ENCODE data around the gene PCDHGA8. TPM values are rescaled to one million over a fixed set of nuclear protein-coding genes. Genes with fewer than 3 reads are reported as not detected.
"Not testable (repeated sequence)": the region's sequence is repeated elsewhere in the genome, so short reads cannot be mapped to it uniquely, and the experiment has no call there.

The PCDHGA8 gene
- total RNA-seq, 1 donor from 2014 or later: 1.5 TPM

- H3K4me3 ChIP-seq: no peak overlapping the region
These were observed 35.5 kb downstream of the PCDHGA8 start for GRCh38 chr5:141427783-141428426.

DNA sequence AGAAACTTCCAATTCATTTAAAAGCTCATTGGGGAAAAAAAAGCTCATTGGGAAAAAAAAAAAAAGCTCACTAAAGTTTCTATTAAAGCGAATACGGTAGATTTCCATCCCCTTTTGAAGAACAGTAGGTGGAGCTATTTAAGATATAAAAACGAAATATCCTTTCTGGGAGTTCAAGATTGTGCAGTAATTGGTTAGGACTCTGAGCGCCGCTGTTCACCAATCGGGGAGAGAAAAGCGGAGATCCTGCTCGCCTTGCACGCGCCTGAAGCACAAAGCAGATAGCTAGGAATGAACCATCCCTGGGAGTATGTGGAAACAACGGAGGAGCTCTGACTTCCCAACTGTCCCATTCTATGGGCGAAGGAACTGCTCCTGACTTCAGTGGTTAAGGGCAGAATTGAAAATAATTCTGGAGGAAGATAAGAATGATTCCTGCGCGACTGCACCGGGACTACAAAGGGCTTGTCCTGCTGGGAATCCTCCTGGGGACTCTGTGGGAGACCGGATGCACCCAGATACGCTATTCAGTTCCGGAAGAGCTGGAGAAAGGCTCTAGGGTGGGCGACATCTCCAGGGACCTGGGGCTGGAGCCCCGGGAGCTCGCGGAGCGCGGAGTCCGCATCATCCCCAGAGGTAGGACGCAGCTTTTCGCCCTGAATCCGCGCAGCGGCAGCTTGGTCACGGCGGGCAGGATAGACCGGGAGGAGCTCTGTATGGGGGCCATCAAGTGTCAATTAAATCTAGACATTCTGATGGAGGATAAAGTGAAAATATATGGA is 38.1 kb downstream of the PCDHGA8 start, which contains the start of gene PCDHGA12:
Gene PCDHGA12, plus strand, starts transcription at position 176 of the 782 bp plus-strand sequence. Its CDS starts 253 bp downstream, at position 429.
- TF ChIP-seq, protein P1, sequence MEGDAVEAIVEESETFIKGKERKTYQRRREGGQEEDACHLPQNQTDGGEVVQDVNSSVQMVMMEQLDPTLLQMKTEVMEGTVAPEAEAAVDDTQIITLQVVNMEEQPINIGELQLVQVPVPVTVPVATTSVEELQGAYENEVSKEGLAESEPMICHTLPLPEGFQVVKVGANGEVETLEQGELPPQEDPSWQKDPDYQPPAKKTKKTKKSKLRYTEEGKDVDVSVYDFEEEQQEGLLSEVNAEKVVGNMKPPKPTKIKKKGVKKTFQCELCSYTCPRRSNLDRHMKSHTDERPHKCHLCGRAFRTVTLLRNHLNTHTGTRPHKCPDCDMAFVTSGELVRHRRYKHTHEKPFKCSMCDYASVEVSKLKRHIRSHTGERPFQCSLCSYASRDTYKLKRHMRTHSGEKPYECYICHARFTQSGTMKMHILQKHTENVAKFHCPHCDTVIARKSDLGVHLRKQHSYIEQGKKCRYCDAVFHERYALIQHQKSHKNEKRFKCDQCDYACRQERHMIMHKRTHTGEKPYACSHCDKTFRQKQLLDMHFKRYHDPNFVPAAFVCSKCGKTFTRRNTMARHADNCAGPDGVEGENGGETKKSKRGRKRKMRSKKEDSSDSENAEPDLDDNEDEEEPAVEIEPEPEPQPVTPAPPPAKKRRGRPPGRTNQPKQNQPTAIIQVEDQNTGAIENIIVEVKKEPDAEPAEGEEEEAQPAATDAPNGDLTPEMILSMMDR (IDR thresholded peaks at IDR 0.05): peak; percentile 35
- Histone ChIP-seq H3K36me3 (no peaks in the 10 kb centered on the region), H3K4me3 (peak within 1 kb of the TSS; percentile 28), H3K9me3 (peaks cover 85% of the 10 kb centered on the region), H3K27ac (no peak within 1 kb of the TSS), H3K4me1 (no peaks in the 10 kb centered on the region), H3K27me3 (ENCODE audit: low read depth) (peaks cover 11% of the 10 kb centered on the region)
- DNase-seq (no peak), ATAC-seq (peak; percentile 35 to 78)
- intact Hi-C loops (cut with DNase I): no loop called here

More at GRCh38 chr5:141427783-141428426, 35.5 kb downstream of the PCDHGA8 start:
- Histone ChIP-seq H3K27ac (no peak overlapping the region), H3K9me3 (peaks cover 91% of the 10 kb centered on the region), H3K36me3 (no peaks in the 10 kb centered on the region), H3K27me3 (ENCODE audit: low read depth) (peaks cover 11% of the 10 kb centered on the region), H3K4me1 (no peaks in the 10 kb centered on the region)
- ATAC-seq (no peak), DNase-seq (no peak)
- TF ChIP-seq, protein P1 (IDR thresholded peaks at IDR 0.05): no peak
- intact Hi-C loops (cut with DNase I): no loop called here

DNA sequence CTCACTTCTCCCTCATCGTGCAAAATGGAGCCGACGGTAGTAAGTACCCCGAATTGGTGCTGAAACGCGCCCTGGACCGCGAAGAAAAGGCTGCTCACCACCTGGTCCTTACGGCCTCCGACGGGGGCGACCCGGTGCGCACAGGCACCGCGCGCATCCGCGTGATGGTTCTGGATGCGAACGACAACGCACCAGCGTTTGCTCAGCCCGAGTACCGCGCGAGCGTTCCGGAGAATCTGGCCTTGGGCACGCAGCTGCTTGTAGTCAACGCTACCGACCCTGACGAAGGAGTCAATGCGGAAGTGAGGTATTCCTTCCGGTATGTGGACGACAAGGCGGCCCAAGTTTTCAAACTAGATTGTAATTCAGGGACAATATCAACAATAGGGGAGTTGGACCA is 38.9 kb downstream of the PCDHGA8 start:
- intact Hi-C loops (cut with DNase I): no loop called here
- peak in 1 of 2 donors; percentile 42 for ATAC-seq
- H3K4me1 ChIP-seq: no peaks in the 10 kb centered on the region
- no peak for DNase-seq
- no peaks in the 10 kb centered on the region for H3K36me3 ChIP-seq
- TF ChIP-seq, protein P1 (IDR thresholded peaks at IDR 0.05): no peak
- peaks cover 11% of the 10 kb centered on the region for H3K27me3 ChIP-seq (ENCODE audit: low read depth)
- H3K27ac ChIP-seq: no peak overlapping the region
- H3K4me3 ChIP-seq: peak overlapping the region; percentile 28
- H3K9me3 ChIP-seq: peaks cover 84% of the 10 kb centered on the region

DNA sequence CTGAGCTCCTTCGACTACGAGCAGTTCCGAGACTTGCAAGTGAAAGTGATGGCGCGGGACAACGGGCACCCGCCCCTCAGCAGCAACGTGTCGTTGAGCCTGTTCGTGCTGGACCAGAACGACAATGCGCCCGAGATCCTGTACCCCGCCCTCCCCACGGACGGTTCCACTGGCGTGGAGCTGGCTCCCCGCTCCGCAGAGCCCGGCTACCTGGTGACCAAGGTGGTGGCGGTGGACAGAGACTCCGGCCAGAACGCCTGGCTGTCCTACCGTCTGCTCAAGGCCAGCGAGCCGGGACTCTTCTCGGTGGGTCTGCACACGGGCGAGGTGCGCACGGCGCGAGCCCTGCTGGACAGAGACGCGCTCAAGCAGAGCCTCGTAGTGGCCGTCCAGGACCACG is 39.9 kb downstream of the PCDHGA8 start:
- H3K36me3 ChIP-seq; ATAC-seq; H3K27ac ChIP-seq; intact Hi-C loops (cut with DNase I); H3K4me1 ChIP-seq; H3K4me3 ChIP-seq; DNase-seq: not testable (repeated sequence)
- H3K27me3 ChIP-seq (ENCODE audit: low read depth): peaks cover 11% of the 10 kb centered on the region
- peaks cover 82% of the 10 kb centered on the region for H3K9me3 ChIP-seq

- Histone ChIP-seq H3K27me3 (ENCODE audit: low read depth) (peaks cover 11% of the 10 kb centered on the region), H3K9me3 (peaks cover 78% of the 10 kb centered on the region)
- intact Hi-C loops (cut with DNase I); H3K4me1 ChIP-seq; H3K4me3 ChIP-seq; DNase-seq; ATAC-seq; H3K27ac ChIP-seq; H3K36me3 ChIP-seq: not testable (repeated sequence)
These were observed 40.3 kb downstream of the PCDHGA8 start for GRCh38 chr5:141432726-141433125.

DNA sequence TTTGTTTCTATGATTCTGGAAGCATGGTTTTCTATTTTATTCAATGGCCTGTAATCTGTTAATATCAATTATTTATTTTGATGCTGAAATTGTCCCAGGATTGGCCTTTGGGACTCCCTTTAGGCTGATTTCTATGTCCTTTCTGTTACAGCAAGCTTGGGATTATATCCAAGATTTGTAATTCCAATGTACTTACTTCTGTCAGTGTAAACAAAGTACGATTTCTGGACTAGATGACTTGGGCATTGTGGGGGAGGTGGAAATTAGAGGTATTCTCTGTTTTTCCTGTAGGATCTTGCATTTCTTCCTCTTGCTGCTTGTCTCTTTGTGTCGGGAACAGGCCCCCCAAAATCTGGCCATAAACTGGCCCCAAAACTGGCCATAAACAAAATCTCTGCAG is 41.6 kb downstream of the PCDHGA8 start:
- H3K4me3 ChIP-seq: no peak overlapping the region
- H3K27me3 ChIP-seq (ENCODE audit: low read depth): peaks cover 7% of the 10 kb centered on the region
- no peaks in the 10 kb centered on the region for H3K36me3 ChIP-seq
- TF ChIP-seq, protein P1 (IDR thresholded peaks at IDR 0.05): no peak
- no peaks in the 10 kb centered on the region for H3K4me1 ChIP-seq
- H3K9me3 ChIP-seq: peaks cover 67% of the 10 kb centered on the region
- DNase-seq (no peak), ATAC-seq (no peak)
- no peak overlapping the region for H3K27ac ChIP-seq
- intact Hi-C loops (cut with DNase I): no loop called here
